A549 treated with CpdA at 1 μM for 4 hours (cell line): ENCODE measurements around the gene YPEL2. TPM values are rescaled to one million over a fixed set of nuclear protein-coding genes. Genes with fewer than 3 reads are reported as not detected.

Source experiments
- total RNA-seq: library from RNA; stranded (reverse); fragments of 200-300 nt; extraction: Qiagen RNA extraction; gene quantifications from 5 replicates; pipeline ENCODE4 v1.2.3, GENCODE V29; 2022; ENCODE audit warnings: low read depth

YPEL2 gene, protein sequence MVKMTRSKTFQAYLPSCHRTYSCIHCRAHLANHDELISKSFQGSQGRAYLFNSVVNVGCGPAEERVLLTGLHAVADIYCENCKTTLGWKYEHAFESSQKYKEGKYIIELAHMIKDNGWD
- 1.6 to 3.4 TPM (median 3.2 TPM) in 5 replicates for total RNA-seq

GRCh38 chr17:59331129-59331928, at the start of gene YPEL2:
Gene YPEL2, plus strand, starts transcription at chr17:59331655. Its CDS starts 21,755 bp downstream, at chr17:59353410.

Other genes with a start within 250 kb of the YPEL2 start
- 20.6 to 26.2 TPM (median 22.2 TPM) in 5 replicates for gene TRIM37, start 224.8 kb upstream of the YPEL2 start, total RNA-seq
- 93.8 to 164 TPM (median 96.3 TPM) in 5 replicates for gene SKA2, start 176.5 kb upstream of the YPEL2 start, total RNA-seq
- gene PRR11, start 175.9 kb upstream of the YPEL2 start, total RNA-seq, result 45.6 to 58.7 TPM (median 56.4 TPM) in 5 replicates
- 26.4 to 32.7 TPM (median 27.9 TPM) in 5 replicates for gene SMG8, start 121.6 kb upstream of the YPEL2 start, total RNA-seq
- gene GDPD1, start 111.1 kb upstream of the YPEL2 start, total RNA-seq, result 0.81 to 1.3 TPM (median 0.98 TPM) in 5 replicates
- gene DHX40, start 234.0 kb downstream of the YPEL2 start, total RNA-seq, result 33.9 to 45.8 TPM (median 40.1 TPM) in 5 replicates